Keratinocyte (primary cell): ENCODE data around the gene KXD1. TPM values are rescaled to one million over a fixed set of nuclear protein-coding genes. Genes with fewer than 3 reads are reported as not detected.
A peak's percentile ranks its signal among the peaks of the same experiment; 100 is the strongest.

Experiments
- DNase-seq: peaks from one replicate; pipeline ENCODE4 v3.0.0-alpha.2; 2011; ENCODE audit warnings: low read depth, missing footprints, low spot score
- FAIRE-seq: peaks from 2 replicates; lab custom pipeline; 2011; peaks lifted over from hg19 to GRCh38; lab: Jason Lieb, UNC
- H2AFZ ChIP-seq: 2 replicates; pipeline ENCODE4 v1.6.0; 2012; ENCODE audit warnings: low read length, control low read depth, inconsistent platforms; ENCODE audit not compliant: control insufficient read depth
- H3K27ac ChIP-seq: 2 replicates; pipeline ENCODE4 v1.5.1; 2011; ENCODE audit warnings: low read length; ENCODE audit not compliant: control insufficient read depth, insufficient read depth
- H3K27me3 ChIP-seq: 3 replicates; pipeline ENCODE4 v1.6.0; 2011; ENCODE audit warnings: low read length; ENCODE audit not compliant: control insufficient read depth, insufficient read depth; ENCODE audit errors: extremely low read depth
- H3K36me3 ChIP-seq, 2 experiments: 2 replicates in 1 of 2; 3 replicates in 1 of 2; pipeline ENCODE4 v1.5.1; 2011; ENCODE audit warnings: low read length in 2 of 2, mild to moderate bottlenecking in 1 of 2; ENCODE audit not compliant: control insufficient read depth in 2 of 2, insufficient read depth in 2 of 2; ENCODE audit errors: extremely low read depth in 1 of 2
- H3K4me1 ChIP-seq: 3 replicates; pipeline ENCODE4 v1.5.1; 2011; ENCODE audit warnings: low read length; ENCODE audit not compliant: control insufficient read depth, insufficient read depth; ENCODE audit errors: extremely low read depth
- H3K4me2 ChIP-seq: 3 replicates; pipeline ENCODE4 v1.6.0; 2011; ENCODE audit warnings: low read depth, low read length; ENCODE audit not compliant: control insufficient read depth, insufficient read depth; ENCODE audit errors: extremely low read depth
- H3K4me3 ChIP-seq, 3 experiments: fragments of 200-600 bp in 1 of 3; sonication (generic) in 1 of 3; 2 replicates in 2 of 3; 3 replicates in 1 of 3; pipeline ENCODE4 v1.5.1; 2011 to 2016; ENCODE audit warnings: low read length in 3 of 3, mild to moderate bottlenecking in 3 of 3, control low read depth in 2 of 3, inconsistent platforms in 1 of 3, low read depth in 1 of 3, mixed read lengths in 1 of 3, mixed run types in 1 of 3, moderate library complexity in 1 of 3; ENCODE audit not compliant: control insufficient read depth in 2 of 3, insufficient read depth in 2 of 3; ENCODE audit errors: extremely low read depth in 1 of 3
- H3K79me2 ChIP-seq: 2 replicates; pipeline ENCODE4 v1.6.0; 2012; ENCODE audit warnings: low read length; ENCODE audit not compliant: control insufficient read depth, insufficient read depth
- H3K9ac ChIP-seq: 3 replicates; pipeline ENCODE4 v1.6.0; 2011; ENCODE audit warnings: low read length; ENCODE audit not compliant: control insufficient read depth, insufficient read depth; ENCODE audit errors: extremely low read depth
- H3K9me1 ChIP-seq: 3 replicates; pipeline ENCODE4 v1.6.0; 2011; ENCODE audit warnings: low read length; ENCODE audit not compliant: control insufficient read depth, insufficient read depth; ENCODE audit errors: extremely low read depth
- H3K9me3 ChIP-seq: 2 replicates; pipeline ENCODE4 v1.5.1; 2012; ENCODE audit warnings: low read depth, low read length; ENCODE audit not compliant: control insufficient read depth
- H4K20me1 ChIP-seq: 3 replicates; pipeline ENCODE4 v1.6.0; 2011; ENCODE audit warnings: low read length; ENCODE audit not compliant: control insufficient read depth, insufficient read depth; ENCODE audit errors: extremely low read depth
- CTCF ChIP-seq, 3 experiments: IDR thresholded peaks in 1 of 3; conservative IDR thresholded peaks in 1 of 3; optimal IDR thresholded peaks in 1 of 3; 2 replicates in 2 of 3; 3 replicates in 1 of 3; pipeline versions ENCODE3 to v1.5.1; 2011; ENCODE audit warnings: low read length in 3 of 3, mild to moderate bottlenecking in 3 of 3, moderate library complexity in 2 of 3, control low read depth in 1 of 3, inconsistent platforms in 1 of 3; ENCODE audit not compliant: insufficient read depth in 2 of 3; ENCODE audit errors: extremely low read depth in 1 of 3
- EZH2 ChIP-seq: IDR thresholded peaks from one replicate; pipeline ENCODE4 v1.6.1; 2012; ENCODE audit warnings: inconsistent platforms, mild to moderate bottlenecking, low read length, moderate library complexity
- dilution Hi-C: fragments of 300-500 bp; cut with MboI; formaldehyde crosslinking; loops from one replicate; pipeline ENCODE4 v1.7.0; 2020; ENCODE audit warnings: low sequenced_read_pairs; ENCODE audit not compliant: extremely low pct_ligation_motif_present
- polyA plus RNA-seq, 5 experiments: library from polyadenylated mRNA; depleted of rRNA in 3 of 5; stranded (reverse) in 3 of 5; stranded (forward) in 1 of 5; unstranded in 1 of 5; fragments of >200 nt; gene quantifications; 1 replicate in 1 of 5; 2 replicates in 3 of 5; 3 replicates in 1 of 5; pipeline versions ENCODE4 v1.2.1 to v1.2.3, GENCODE V29; 2011 to 2012; ENCODE audit warnings: missing spikeins in 2 of 5, low read depth in 1 of 5, low replicate concordance in 1 of 5

KXD1 gene
- polyA plus RNA-seq, 1 donor (not counting 4 experiments of a cell fraction or from before 2014, with no cell fraction given) = 94.6 TPM

GRCh38 chr19:18542941-18543813 is 14.5 kb upstream of the KXD1 start, which contains the start of gene FKBP8:
Gene FKBP8 (minus strand): TSS chr19:18543573. CDS start chr19:18541970, 1,603 bp downstream.
- Histone ChIP-seq H3K79me2 (peaks cover 13% of the 10 kb centered on the region), H2AFZ (peak within 1 kb of the TSS; percentile 90), H3K27me3 (no peaks in the 10 kb centered on the region), H3K36me3 (peaks cover 10 to 16% of the 10 kb centered on the region in 2 experiments), H3K4me2 (peak within 1 kb of the TSS; percentile 98), H3K9me3 (no peaks in the 10 kb centered on the region), H3K4me1 (peaks cover 11% of the 10 kb centered on the region), H3K9ac (peak within 1 kb of the TSS; percentile 80), H4K20me1 (no peaks in the 10 kb centered on the region), H3K9me1 (no peaks in the 10 kb centered on the region), H3K27ac (peak within 1 kb of the TSS; percentile 52), H3K4me3 (peak within 1 kb of the TSS; percentile 74 to 84 (median 79))
- no peak for TF ChIP-seq CTCF (optimal IDR thresholded peaks at IDR 0.05 in 1 of 3, IDR thresholded peaks at IDR 0.05 in 1 of 3, conservative IDR thresholded peaks at IDR 0.05 in 1 of 3; ENCODE audit: extremely low read depth in 1 of 3, insufficient read depth in 2 of 3, low read length in 3 of 3)
- TF ChIP-seq EZH2 = no peak
- FAIRE-seq (no peak), DNase-seq (no peak)
- dilution Hi-C loops = no loop called here

DNA sequence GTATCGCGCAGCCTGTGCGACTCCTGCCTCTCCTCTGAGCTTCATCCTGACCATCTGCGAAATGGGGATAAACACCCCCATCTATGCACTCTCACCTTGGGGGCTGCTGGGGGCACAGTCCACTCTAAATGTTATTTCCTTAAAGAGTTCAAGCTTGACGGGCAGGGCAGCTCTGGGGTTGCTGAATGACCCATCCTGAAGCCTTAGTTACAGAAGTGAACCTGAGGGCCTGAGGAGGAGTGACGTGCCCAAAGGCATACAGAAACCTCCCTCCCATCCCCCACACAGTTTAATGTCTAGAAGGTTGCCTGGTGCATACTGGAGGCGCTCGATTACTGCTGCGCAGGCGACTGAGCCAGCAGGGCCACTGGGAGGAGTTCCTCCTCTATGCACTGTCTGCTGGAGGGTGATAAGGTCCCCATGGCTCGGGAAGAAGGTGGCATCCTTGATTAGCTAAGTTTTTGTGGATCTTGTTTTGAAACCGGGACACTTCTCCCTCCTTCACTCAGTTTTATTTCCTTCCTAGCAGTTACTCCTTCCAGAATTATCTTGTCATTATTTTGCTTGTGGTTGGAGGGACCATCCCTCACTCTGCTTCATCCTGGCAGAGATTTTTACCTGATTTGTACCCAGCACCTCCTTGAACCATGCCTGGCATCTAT is 13.7 kb upstream of the KXD1 start:
- peaks cover 13% of the 10 kb centered on the region for H3K79me2 ChIP-seq
- dilution Hi-C loops = no loop called here
- H3K4me3 ChIP-seq = peak overlapping the region; percentile 42 to 74 (median 56)
- peak overlapping the region; percentile 50 for H3K9ac ChIP-seq
- H3K4me2 ChIP-seq = peak overlapping the region; percentile 86
- H3K9me1 ChIP-seq = no peaks in the 10 kb centered on the region
- DNase-seq = peak; percentile 54
- H4K20me1 ChIP-seq = no peaks in the 10 kb centered on the region
- no peak for TF ChIP-seq EZH2
- TF ChIP-seq CTCF (optimal IDR thresholded peaks at IDR 0.05 in 1 of 3, IDR thresholded peaks at IDR 0.05 in 1 of 3, conservative IDR thresholded peaks at IDR 0.05 in 1 of 3; ENCODE audit: extremely low read depth in 1 of 3, insufficient read depth in 2 of 3, low read length in 3 of 3) = peak; percentile 19 to 55 (median 20)
- no peaks in the 10 kb centered on the region for H3K9me3 ChIP-seq
- H3K4me1 ChIP-seq = peaks cover 11% of the 10 kb centered on the region
- FAIRE-seq = no peak
- peak overlapping the region; percentile 17 for H3K27ac ChIP-seq
- no peaks in the 10 kb centered on the region for H3K27me3 ChIP-seq
- peak overlapping the region; percentile 90 for H2AFZ ChIP-seq
- peaks cover 10 to 13% of the 10 kb centered on the region in 2 experiments for H3K36me3 ChIP-seq
